ENCODE results near the gene MAP2K5.

Gene MAP2K5

GRCh38 chr15:67785431-67785830 lies 242.9 kb downstream of the MAP2K5 start:
- no peak for DNase-seq

- DNase-seq: no peak
Measured at GRCh38 chr15:67786646-67787045, 244.1 kb downstream of the MAP2K5 start.

GRCh38 chr15:67788986-67789385 lies 246.5 kb downstream of the MAP2K5 start:
- no peak for DNase-seq

- DNase-seq: no peak
Measured at GRCh38 chr15:67790610-67791319, 248.3 kb downstream of the MAP2K5 start.

GRCh38 chr15:67792250-67792942 lies 249.9 kb downstream of the MAP2K5 start:
- no peak for DNase-seq

- DNase-seq: no peak
Measured at GRCh38 chr15:67794832-67795574, 252.5 kb downstream of the MAP2K5 start.

- no peak for DNase-seq
Measured at GRCh38 chr15:67796196-67797127, 254.0 kb downstream of the MAP2K5 start.

- no peak for DNase-seq
Measured at GRCh38 chr15:67799801-67800205, 257.3 kb downstream of the MAP2K5 start.

- no peak for DNase-seq
Measured at GRCh38 chr15:67801142-67801541, 258.6 kb downstream of the MAP2K5 start.

- no peak for DNase-seq
Measured at GRCh38 chr15:67801926-67802914, 259.7 kb downstream of the MAP2K5 start.

- DNase-seq: no peak
Measured at GRCh38 chr15:67803299-67803698, 260.8 kb downstream of the MAP2K5 start.

- DNase-seq: no peak
Measured at GRCh38 chr15:67803996-67804843, 261.7 kb downstream of the MAP2K5 start.

GRCh38 chr15:67805008-67805665 lies 262.6 kb downstream of the MAP2K5 start:
- DNase-seq: no peak

GRCh38 chr15:67805666-67806516 lies 263.4 kb downstream of the MAP2K5 start:
- DNase-seq: no peak

GRCh38 chr15:67806536-67806935 lies 264.0 kb downstream of the MAP2K5 start:
- no peak for DNase-seq

GRCh38 chr15:67807141-67807540 lies 264.6 kb downstream of the MAP2K5 start:
- DNase-seq: no peak

- DNase-seq: no peak
Measured at GRCh38 chr15:67807836-67808235, 265.3 kb downstream of the MAP2K5 start.

- no peak for DNase-seq
Measured at GRCh38 chr15:67808821-67809220, 266.3 kb downstream of the MAP2K5 start.

- DNase-seq: no peak
Measured at GRCh38 chr15:67809441-67809840, 266.9 kb downstream of the MAP2K5 start.
